NB4 (cell line): ENCODE data around the gene ATPAF2.

Experiments
- CTCF ChIP-seq: IDR thresholded peaks from one replicate; pipeline ENCODE4 v1.5.1; 2012; ENCODE audit warnings: low read depth, low read length
- POLR2A ChIP-seq: IDR thresholded peaks from 2 replicates; pipeline ENCODE4 v1.6.1; 2011; ENCODE audit warnings: mild to moderate bottlenecking; ENCODE audit not compliant: insufficient read length; ENCODE audit errors: extremely low read depth

GRCh38 chr17:18066866-18067265 lies 27.9 kb upstream of the ATPAF2 start:
- TF ChIP-seq CTCF = no peak
- no peak for TF ChIP-seq POLR2A
